Measurements from ENCODE around the gene KCNE5. TPM values are rescaled to one million over a fixed set of nuclear protein-coding genes. Genes with fewer than 3 reads are reported as not detected.
A peak's percentile ranks its signal among the peaks of the same experiment; 100 is the strongest.

The KCNE5 gene
- total RNA-seq, 2 donors from 2014 or later: 2.4 to 4.6 TPM

DNA sequence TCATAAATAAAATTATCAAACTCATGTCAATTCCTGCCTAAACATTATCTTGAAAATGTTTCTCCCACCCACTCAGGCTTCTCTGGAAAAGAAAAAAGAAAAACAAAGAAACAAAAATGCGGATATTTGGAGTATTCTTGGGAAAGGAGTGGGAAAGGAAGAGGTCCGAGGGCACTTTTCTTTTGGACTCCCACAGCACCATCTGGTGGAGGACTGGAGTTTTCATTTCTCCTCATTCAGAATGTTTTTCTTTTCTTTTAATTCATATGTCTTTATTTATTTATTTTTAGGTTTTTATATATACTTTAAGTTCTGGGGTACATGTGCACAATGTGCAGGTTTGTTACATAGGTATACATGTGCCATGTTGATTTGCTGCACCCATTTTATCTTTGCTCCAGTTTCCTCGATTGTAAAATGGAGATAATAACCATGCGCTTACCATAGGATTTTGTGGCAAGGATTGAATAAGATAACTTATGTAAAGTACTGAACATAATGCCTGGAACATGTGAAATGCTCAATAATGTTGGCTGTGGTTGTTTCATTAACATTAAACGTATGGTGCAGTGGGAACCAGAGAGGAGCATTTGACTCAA is 8.0 kb upstream of the KCNE5 start:
- Mint-ChIP-seq H3K4me3 (no peak overlapping the region), H3K36me3 (ENCODE audit: low read depth) (peaks cover 6% of the 10 kb centered on the region), H3K27me3 (ENCODE audit: insufficient read depth) (peaks cover 56% of the 10 kb centered on the region), H3K4me1 (peaks cover 20% of the 10 kb centered on the region), H3K27ac (no peak overlapping the region), H3K9me3 (peaks cover 4% of the 10 kb centered on the region)
- H3K4me3 ChIP-seq (ENCODE audit: low read length): no peak overlapping the region
- H3K9ac ChIP-seq (ENCODE audit: extremely low read depth, low read length, poor library complexity, severe bottlenecking): no peak overlapping the region
- 56% methylated on average over 5 of the region's 5 CpGs; no CpG with 5 or more reads in 1 of the 2 experiments for WGBS, 2 experiments (ENCODE audit: insufficient coverage in 1 of 2, insufficient read length in 1 of 2)
- no peaks in the 10 kb centered on the region for H3K36me3 ChIP-seq (ENCODE audit: control insufficient read depth, insufficient read depth, low read length)
- TF ChIP-seq, protein P1, sequence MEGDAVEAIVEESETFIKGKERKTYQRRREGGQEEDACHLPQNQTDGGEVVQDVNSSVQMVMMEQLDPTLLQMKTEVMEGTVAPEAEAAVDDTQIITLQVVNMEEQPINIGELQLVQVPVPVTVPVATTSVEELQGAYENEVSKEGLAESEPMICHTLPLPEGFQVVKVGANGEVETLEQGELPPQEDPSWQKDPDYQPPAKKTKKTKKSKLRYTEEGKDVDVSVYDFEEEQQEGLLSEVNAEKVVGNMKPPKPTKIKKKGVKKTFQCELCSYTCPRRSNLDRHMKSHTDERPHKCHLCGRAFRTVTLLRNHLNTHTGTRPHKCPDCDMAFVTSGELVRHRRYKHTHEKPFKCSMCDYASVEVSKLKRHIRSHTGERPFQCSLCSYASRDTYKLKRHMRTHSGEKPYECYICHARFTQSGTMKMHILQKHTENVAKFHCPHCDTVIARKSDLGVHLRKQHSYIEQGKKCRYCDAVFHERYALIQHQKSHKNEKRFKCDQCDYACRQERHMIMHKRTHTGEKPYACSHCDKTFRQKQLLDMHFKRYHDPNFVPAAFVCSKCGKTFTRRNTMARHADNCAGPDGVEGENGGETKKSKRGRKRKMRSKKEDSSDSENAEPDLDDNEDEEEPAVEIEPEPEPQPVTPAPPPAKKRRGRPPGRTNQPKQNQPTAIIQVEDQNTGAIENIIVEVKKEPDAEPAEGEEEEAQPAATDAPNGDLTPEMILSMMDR (conservative IDR thresholded peaks at IDR 0.05): peak; percentile 90
- H3K9me3 ChIP-seq (ENCODE audit: control insufficient read depth, low read length): no peaks in the 10 kb centered on the region
- H3K27me3 ChIP-seq (ENCODE audit: control insufficient read depth, insufficient read depth, low read length, poor library complexity, severe bottlenecking): no peaks in the 10 kb centered on the region
- no peak overlapping the region for H3K27ac ChIP-seq (ENCODE audit: low read depth, low read length)
- no peaks in the 10 kb centered on the region for H3K4me1 ChIP-seq (ENCODE audit: control insufficient read depth, insufficient read depth, low read length)
- DNase-seq: peak; percentile 61

DNA sequence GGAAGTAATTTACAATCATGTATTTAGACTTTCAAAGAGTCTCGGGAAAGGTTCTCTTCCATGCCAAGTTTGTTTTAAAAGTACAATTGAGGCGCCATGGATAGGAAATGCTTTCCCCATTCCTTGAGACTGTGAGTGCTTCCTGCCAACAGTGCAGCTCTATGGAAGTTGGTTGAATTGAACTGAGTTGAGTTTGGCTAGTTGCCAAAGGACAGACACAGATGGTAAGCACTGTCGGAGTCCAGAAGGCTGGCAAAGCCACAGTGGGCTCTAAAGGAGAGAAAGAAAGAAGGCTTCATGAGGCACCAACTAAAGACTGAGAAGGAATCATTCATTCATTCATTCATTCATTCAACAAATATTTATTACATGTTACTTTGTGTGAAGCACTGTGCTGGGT is 4.3 kb upstream of the KCNE5 start:
- WGBS, 2 experiments (ENCODE audit: insufficient coverage in 1 of 2, insufficient read length in 1 of 2): 95 to 100% methylated on average over 2 to 3 of the region's 3 CpGs
- no peaks in the 10 kb centered on the region for H3K27me3 ChIP-seq (ENCODE audit: control insufficient read depth, insufficient read depth, low read length, poor library complexity, severe bottlenecking)
- H3K27ac ChIP-seq (ENCODE audit: low read depth, low read length): no peak overlapping the region
- Mint-ChIP-seq H3K27me3 (ENCODE audit: insufficient read depth) (peaks cover 82% of the 10 kb centered on the region), H3K4me1 (peaks cover 12% of the 10 kb centered on the region), H3K4me3 (no peak overlapping the region), H3K27ac (no peak overlapping the region), H3K9me3 (peaks cover 10% of the 10 kb centered on the region), H3K36me3 (ENCODE audit: low read depth) (peaks cover 3% of the 10 kb centered on the region)
- TF ChIP-seq, protein P1 (conservative IDR thresholded peaks at IDR 0.05): no peak
- no peaks in the 10 kb centered on the region for H3K4me1 ChIP-seq (ENCODE audit: control insufficient read depth, insufficient read depth, low read length)
- no peaks in the 10 kb centered on the region for H3K36me3 ChIP-seq (ENCODE audit: control insufficient read depth, insufficient read depth, low read length)
- DNase-seq: no peak
- H3K9me3 ChIP-seq (ENCODE audit: control insufficient read depth, low read length): no peaks in the 10 kb centered on the region
- H3K4me3 ChIP-seq (ENCODE audit: low read length): no peak overlapping the region
- H3K9ac ChIP-seq (ENCODE audit: extremely low read depth, low read length, poor library complexity, severe bottlenecking): no peak overlapping the region

DNA sequence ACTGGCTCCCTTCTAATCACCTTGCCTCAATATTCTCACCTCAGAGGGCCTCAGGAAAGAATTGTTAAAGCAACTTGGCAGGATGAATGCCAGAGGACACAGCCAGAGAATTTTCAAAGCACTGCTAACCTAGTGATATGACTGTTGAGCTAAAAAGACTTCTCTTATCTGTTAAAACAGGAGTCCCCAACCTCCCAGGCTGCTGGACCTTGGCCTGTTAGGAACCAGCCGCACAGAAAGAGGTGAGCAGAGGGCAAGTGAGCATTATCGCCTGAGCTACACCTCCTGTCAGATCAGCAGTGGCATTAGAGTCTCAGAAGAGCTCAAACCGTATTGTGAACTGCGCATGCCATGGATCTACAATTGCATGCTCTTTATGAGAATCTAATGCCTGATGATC is 1.7 kb upstream of the KCNE5 start:
- H3K27ac ChIP-seq (ENCODE audit: low read depth, low read length): no peak overlapping the region
- no peaks in the 10 kb centered on the region for H3K4me1 Mint-ChIP-seq

More for the DNA sequence above, 1.7 kb upstream of the KCNE5 start:
- no peaks in the 10 kb centered on the region for H3K4me1 ChIP-seq (ENCODE audit: control insufficient read depth, insufficient read depth, low read length)
- H3K27me3 Mint-ChIP-seq (ENCODE audit: insufficient read depth): peaks cover 84% of the 10 kb centered on the region
- H3K36me3 ChIP-seq (ENCODE audit: control insufficient read depth, insufficient read depth, low read length): no peaks in the 10 kb centered on the region
- no peaks in the 10 kb centered on the region for H3K9me3 ChIP-seq (ENCODE audit: control insufficient read depth, low read length)
- H3K27ac Mint-ChIP-seq: no peak overlapping the region
- TF ChIP-seq, protein P1 (conservative IDR thresholded peaks at IDR 0.05): no peak
- WGBS, 2 experiments (ENCODE audit: insufficient coverage in 1 of 2, insufficient read length in 1 of 2): 87 to 91% methylated on average over 4 of the region's 4 CpGs
- DNase-seq: no peak
- H3K4me3 ChIP-seq (ENCODE audit: low read length): no peak overlapping the region
- peaks cover 10% of the 10 kb centered on the region for H3K9me3 Mint-ChIP-seq
- no peaks in the 10 kb centered on the region for H3K27me3 ChIP-seq (ENCODE audit: control insufficient read depth, insufficient read depth, low read length, poor library complexity, severe bottlenecking)
- no peak overlapping the region for H3K4me3 Mint-ChIP-seq
- peaks cover 3% of the 10 kb centered on the region for H3K36me3 Mint-ChIP-seq (ENCODE audit: low read depth)
- no peak overlapping the region for H3K9ac ChIP-seq (ENCODE audit: extremely low read depth, low read length, poor library complexity, severe bottlenecking)

All from endodermal cell (in vitro differentiated cells).